ENCODE data around the gene ARHGEF19.

Gene ARHGEF19

DNA sequence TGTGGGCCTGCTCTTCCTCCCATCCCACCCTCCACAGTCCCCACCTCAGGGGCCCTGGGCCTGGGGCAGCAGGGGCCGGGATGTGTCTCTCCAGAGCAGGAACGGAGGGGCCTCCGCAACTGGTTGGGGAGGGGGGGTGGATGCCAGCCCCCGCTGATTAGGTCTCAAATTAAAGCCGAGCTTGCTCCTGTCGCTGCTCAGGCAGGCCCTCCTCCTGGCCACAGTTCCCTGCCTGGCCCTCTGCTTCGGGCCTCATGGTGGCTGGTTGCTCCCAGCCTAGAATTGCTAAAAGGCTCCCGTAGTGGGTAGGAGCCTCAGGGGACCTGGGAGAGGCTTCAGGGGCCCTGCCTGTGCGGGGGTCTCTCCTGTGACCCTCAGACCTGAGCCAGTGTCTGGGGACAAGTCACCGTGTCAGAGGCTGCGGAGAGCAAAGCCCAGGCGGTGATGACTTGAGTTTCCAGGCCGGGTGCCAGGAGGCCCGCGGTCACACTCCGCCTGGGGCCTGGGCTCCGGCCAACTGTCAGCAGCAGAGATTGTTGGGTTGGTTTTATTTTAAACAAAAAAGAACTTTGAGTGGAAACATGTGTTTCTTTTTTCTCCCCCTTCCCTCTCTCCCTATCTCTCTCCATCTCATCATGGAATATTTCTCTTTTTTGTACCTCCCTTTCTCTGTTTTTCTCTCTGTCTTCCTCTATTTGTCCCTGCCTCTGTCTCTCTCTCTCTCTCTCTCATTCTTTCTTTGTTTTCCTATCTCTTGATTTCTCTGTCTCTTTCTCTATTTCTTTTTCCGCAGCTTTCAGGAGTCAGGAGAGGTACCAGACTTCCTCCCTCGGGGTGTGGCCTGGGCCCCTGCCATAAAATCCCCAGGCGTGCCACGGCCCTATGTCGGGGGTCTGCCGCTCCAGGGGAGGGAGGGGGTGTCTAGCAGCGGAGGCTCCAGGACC is 36.6 kb downstream of the ARHGEF19 start:
- Histone ChIP-seq H3K9ac (ENCODE audit: low read length) (no peak overlapping the region), H3K27me3 (ENCODE audit: insufficient read depth, low read length) (no peaks in the 10 kb centered on the region), H3K14ac (ENCODE audit: low read length) (peak overlapping the region; percentile 24), H2BK120ac (ENCODE audit: insufficient read depth, low read length, poor library complexity) (peak overlapping the region; percentile 37), H3K79me1 (ENCODE audit: low read length) (peaks cover 33% of the 10 kb centered on the region), H4K91ac (ENCODE audit: low read depth, low read length) (peak overlapping the region; percentile 68), H3K27ac (ENCODE audit: low read depth, low read length) (no peak overlapping the region), H3K4me1 (ENCODE audit: control insufficient read depth in 1 of 2, insufficient read depth in 2 of 2, low read length in 2 of 2) (peaks cover 28 to 46% of the 10 kb centered on the region in 2 experiments), H3K36me3 (ENCODE audit: control insufficient read depth in 1 of 2, insufficient read depth in 2 of 2, low read length in 2 of 2) (no peaks in the 10 kb centered on the region), H3K9me3 (ENCODE audit: insufficient read depth, low read depth, low read length) (peaks cover 4% of the 10 kb centered on the region), H3K23ac (ENCODE audit: low read length) (no peak overlapping the region), H2AFZ (ENCODE audit: insufficient read depth, low read length, poor library complexity) (no peak overlapping the region), H3K4me3 (ENCODE audit: low read depth, low read length) (no peak overlapping the region), H2BK5ac (ENCODE audit: low read depth, low read length, poor library complexity) (peak overlapping the region; percentile 25), H3K18ac (ENCODE audit: low read length) (peak overlapping the region; percentile 32), H4K12ac (ENCODE audit: low read depth, low read length) (no peak overlapping the region), H3K79me2 (ENCODE audit: control insufficient read depth, insufficient read depth, low read length, poor library complexity) (peaks cover 4% of the 10 kb centered on the region), H3K4ac (ENCODE audit: low read depth, low read length) (peak overlapping the region; percentile 21), H4K8ac (ENCODE audit: low read depth, low read length) (peak overlapping the region; percentile 8), H2BK12ac (ENCODE audit: low read length) (peak overlapping the region; percentile 83), H2AK5ac (ENCODE audit: low read length) (peak overlapping the region; percentile 85), H3K4me2 (ENCODE audit: low read length) (no peak overlapping the region)
- no CpG with 5 or more reads among the region's 24 CpGs for WGBS (ENCODE audit: extremely low coverage, insufficient coverage, insufficient read length)
- no peak for DNase-seq

DNA sequence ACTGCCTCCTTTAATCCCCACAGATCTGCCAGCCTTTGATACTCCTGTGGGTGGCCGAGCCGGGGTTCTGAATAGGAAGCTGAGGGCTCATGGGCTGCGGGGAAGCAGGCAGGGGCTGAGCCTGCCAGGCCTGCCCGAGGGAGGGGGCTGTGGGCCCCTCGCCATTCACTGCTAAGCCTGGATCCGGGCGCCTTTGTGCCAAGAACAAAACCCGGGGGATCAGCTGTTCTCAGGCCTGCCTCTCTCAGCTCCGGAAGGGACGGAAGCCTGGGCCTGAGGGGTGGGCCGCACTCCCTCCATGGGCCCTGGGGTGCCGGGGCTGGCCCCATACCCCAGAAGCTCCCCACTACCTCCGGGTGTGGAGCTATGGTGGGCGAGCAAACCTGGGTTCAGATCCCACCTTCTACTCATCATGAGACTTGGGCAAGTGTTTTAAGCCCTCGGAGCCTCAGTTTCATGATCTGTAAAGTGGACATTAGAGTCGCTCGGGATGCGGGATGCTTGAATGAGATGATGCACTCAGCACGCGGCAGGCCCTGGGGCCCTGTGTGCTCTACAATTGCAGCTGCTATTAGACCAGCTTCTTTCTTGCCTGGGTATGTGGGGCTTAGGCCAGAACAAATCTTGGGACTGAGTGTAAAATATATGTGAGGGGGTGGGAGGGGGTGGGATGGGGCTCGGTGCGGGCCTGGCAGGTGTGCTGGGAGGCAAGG is 37.4 kb downstream of the ARHGEF19 start:
- no peak overlapping the region for H3K9ac ChIP-seq (ENCODE audit: low read length)
- H4K8ac ChIP-seq (ENCODE audit: low read depth, low read length): peak overlapping the region; percentile 2
- H4K12ac ChIP-seq (ENCODE audit: low read depth, low read length): no peak overlapping the region
- no peak overlapping the region for H2AFZ ChIP-seq (ENCODE audit: insufficient read depth, low read length, poor library complexity)
- H3K14ac ChIP-seq (ENCODE audit: low read length): peak overlapping the region; percentile 87
- no CpG with 5 or more reads among the region's 22 CpGs for WGBS (ENCODE audit: extremely low coverage, insufficient coverage, insufficient read length)
- H3K4ac ChIP-seq (ENCODE audit: low read depth, low read length): peak overlapping the region; percentile 24
- peak overlapping the region; percentile 99 for H2BK120ac ChIP-seq (ENCODE audit: insufficient read depth, low read length, poor library complexity)
- H3K18ac ChIP-seq (ENCODE audit: low read length): peak overlapping the region; percentile 17
- peaks cover 4% of the 10 kb centered on the region for H3K9me3 ChIP-seq (ENCODE audit: insufficient read depth, low read depth, low read length)
- H3K27me3 ChIP-seq (ENCODE audit: insufficient read depth, low read length): no peaks in the 10 kb centered on the region
- H3K79me1 ChIP-seq (ENCODE audit: low read length): peaks cover 31% of the 10 kb centered on the region
- H3K4me2 ChIP-seq (ENCODE audit: low read length): no peak overlapping the region
- no peak overlapping the region for H3K27ac ChIP-seq (ENCODE audit: low read depth, low read length)
- H2AK5ac ChIP-seq (ENCODE audit: low read length): peak overlapping the region; percentile 91
- H3K36me3 ChIP-seq (ENCODE audit: control insufficient read depth in 1 of 2, insufficient read depth in 2 of 2, low read length in 2 of 2): no peaks in the 10 kb centered on the region
- peaks cover 28 to 46% of the 10 kb centered on the region in 2 experiments for H3K4me1 ChIP-seq (ENCODE audit: control insufficient read depth in 1 of 2, insufficient read depth in 2 of 2, low read length in 2 of 2)
- peak overlapping the region; percentile 97 for H4K91ac ChIP-seq (ENCODE audit: low read depth, low read length)
- peak overlapping the region; percentile 34 for H2BK12ac ChIP-seq (ENCODE audit: low read length)
- H3K23ac ChIP-seq (ENCODE audit: low read length): no peak overlapping the region
- peak; percentile 32 to 41 for DNase-seq
- H3K79me2 ChIP-seq (ENCODE audit: control insufficient read depth, insufficient read depth, low read length, poor library complexity): peaks cover 4% of the 10 kb centered on the region
- H2BK5ac ChIP-seq (ENCODE audit: low read depth, low read length, poor library complexity): no peak overlapping the region
- H3K4me3 ChIP-seq (ENCODE audit: low read depth, low read length): no peak overlapping the region

DNA sequence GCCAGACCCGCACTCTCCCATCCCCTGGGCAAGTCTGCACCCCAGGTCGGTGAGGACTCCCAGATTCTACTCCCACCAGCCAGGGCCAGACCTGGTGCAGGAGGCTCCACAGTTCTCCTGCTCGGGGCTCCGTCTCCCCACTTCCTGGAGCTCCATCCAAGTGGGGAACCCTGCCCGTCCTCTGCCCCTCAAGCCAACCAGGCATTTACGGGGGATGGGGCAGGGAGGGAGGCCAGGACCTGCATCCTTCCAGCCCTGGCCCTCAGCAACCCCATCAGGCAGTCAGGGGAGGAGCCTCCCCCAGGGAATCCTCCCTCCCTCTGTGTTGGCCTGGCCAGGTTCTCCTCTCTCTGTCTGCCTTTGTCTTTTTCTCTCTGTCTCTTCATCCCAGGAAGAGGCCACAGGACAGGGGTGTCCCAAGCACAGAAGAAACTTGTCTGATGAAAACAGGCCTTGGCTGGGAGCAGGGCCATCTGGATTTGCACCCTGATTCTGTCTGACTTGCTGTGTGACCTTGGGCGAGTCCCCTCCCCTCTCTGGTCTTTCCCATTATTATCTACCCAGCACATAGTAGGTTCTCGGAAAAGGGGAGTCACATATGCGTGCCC is 38.1 kb downstream of the ARHGEF19 start:
- peak overlapping the region; percentile 36 for H3K27ac ChIP-seq (ENCODE audit: low read depth, low read length)

More for the DNA sequence above, 38.1 kb downstream of the ARHGEF19 start:
- Histone ChIP-seq H3K14ac (ENCODE audit: low read length) (peak overlapping the region; percentile 87), H3K4me1 (ENCODE audit: control insufficient read depth in 1 of 2, insufficient read depth in 2 of 2, low read length in 2 of 2) (peaks cover 28 to 46% of the 10 kb centered on the region in 2 experiments), H4K12ac (ENCODE audit: low read depth, low read length) (no peak overlapping the region), H3K36me3 (ENCODE audit: control insufficient read depth in 1 of 2, insufficient read depth in 2 of 2, low read length in 2 of 2) (no peaks in the 10 kb centered on the region), H3K79me1 (ENCODE audit: low read length) (peaks cover 31% of the 10 kb centered on the region), H4K91ac (ENCODE audit: low read depth, low read length) (peak overlapping the region; percentile 97), H3K79me2 (ENCODE audit: control insufficient read depth, insufficient read depth, low read length, poor library complexity) (peaks cover 4% of the 10 kb centered on the region), H3K4me3 (ENCODE audit: low read depth, low read length) (no peak overlapping the region), H3K9ac (ENCODE audit: low read length) (no peak overlapping the region), H3K4me2 (ENCODE audit: low read length) (no peak overlapping the region), H3K4ac (ENCODE audit: low read depth, low read length) (peak overlapping the region; percentile 24), H2BK12ac (ENCODE audit: low read length) (peak overlapping the region; percentile 34), H3K9me3 (ENCODE audit: insufficient read depth, low read depth, low read length) (peaks cover 4% of the 10 kb centered on the region), H3K23ac (ENCODE audit: low read length) (no peak overlapping the region), H2AFZ (ENCODE audit: insufficient read depth, low read length, poor library complexity) (no peak overlapping the region), H2AK5ac (ENCODE audit: low read length) (peak overlapping the region; percentile 91), H2BK5ac (ENCODE audit: low read depth, low read length, poor library complexity) (peak overlapping the region; percentile 52), H3K27me3 (ENCODE audit: insufficient read depth, low read length) (no peaks in the 10 kb centered on the region), H3K18ac (ENCODE audit: low read length) (peak overlapping the region; percentile 78), H4K8ac (ENCODE audit: low read depth, low read length) (peak overlapping the region; percentile 2), H2BK120ac (ENCODE audit: insufficient read depth, low read length, poor library complexity) (peak overlapping the region; percentile 99)
- no peak for DNase-seq
- no CpG with 5 or more reads among the region's 9 CpGs for WGBS (ENCODE audit: extremely low coverage, insufficient coverage, insufficient read length)

All from trophoblast cell (in vitro differentiated cells and primary cell).